PC-3 (cell line): ENCODE measurements around the gene ACP2.

ENCODE experiments used
- EZH2 ChIP-seq: fragments of 300-600 bp; sonication (generic); IDR thresholded peaks from one replicate; pipeline ENCODE4 v1.6.1; 2017; ENCODE audit warnings: antibody characterized with exemption, mild to moderate bottlenecking, low read length; ENCODE audit not compliant: unreplicated experiment
- TF ChIP-seq, protein P1 (sequence below): fragments of 300-600 bp; sonication (generic); conservative IDR thresholded peaks from 2 replicates; pipeline ENCODE4 v1.5.1; 2017; ENCODE audit warnings: antibody characterized with exemption, low read depth, mild to moderate bottlenecking, low read length

DNA sequence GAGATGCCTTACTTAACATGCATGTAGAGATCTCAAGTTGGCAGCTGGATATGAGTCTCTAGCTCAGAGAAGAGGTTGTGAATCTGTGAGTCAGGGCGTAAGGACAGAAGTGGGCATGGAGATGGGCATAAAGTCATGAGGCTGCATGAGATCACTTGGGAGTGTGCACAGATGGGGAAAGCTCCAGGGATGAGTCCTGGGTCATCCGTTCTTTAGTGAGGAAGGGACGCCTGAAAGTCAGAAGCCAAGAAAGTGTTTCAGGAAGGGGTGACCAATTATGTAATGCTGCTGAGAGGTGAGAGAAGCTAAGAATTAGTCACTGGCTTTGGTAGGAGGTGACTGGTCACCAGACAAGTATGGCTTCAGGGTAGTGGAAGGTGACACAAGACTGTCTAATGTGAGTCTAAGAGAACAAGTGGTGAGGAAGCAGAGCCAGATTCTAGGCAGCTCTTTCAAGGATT is 6.7 kb downstream of the ACP2 start:
- TF ChIP-seq, protein P1, sequence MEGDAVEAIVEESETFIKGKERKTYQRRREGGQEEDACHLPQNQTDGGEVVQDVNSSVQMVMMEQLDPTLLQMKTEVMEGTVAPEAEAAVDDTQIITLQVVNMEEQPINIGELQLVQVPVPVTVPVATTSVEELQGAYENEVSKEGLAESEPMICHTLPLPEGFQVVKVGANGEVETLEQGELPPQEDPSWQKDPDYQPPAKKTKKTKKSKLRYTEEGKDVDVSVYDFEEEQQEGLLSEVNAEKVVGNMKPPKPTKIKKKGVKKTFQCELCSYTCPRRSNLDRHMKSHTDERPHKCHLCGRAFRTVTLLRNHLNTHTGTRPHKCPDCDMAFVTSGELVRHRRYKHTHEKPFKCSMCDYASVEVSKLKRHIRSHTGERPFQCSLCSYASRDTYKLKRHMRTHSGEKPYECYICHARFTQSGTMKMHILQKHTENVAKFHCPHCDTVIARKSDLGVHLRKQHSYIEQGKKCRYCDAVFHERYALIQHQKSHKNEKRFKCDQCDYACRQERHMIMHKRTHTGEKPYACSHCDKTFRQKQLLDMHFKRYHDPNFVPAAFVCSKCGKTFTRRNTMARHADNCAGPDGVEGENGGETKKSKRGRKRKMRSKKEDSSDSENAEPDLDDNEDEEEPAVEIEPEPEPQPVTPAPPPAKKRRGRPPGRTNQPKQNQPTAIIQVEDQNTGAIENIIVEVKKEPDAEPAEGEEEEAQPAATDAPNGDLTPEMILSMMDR: no peak
- no peak for TF ChIP-seq EZH2
